Measurements from ENCODE around the gene FNDC3B.
"Not testable (repeated sequence)": the region's sequence is repeated elsewhere in the genome, so short reads cannot be mapped to it uniquely, and the experiment has no call there.

- not testable (repeated sequence) for TF ChIP-seq CTCF (IDR thresholded peaks at IDR 0.05); POLR2A (IDR thresholded peaks at IDR 0.05; ENCODE audit: low read length); ZNF302 (CRISPR knock-in tag; IDR thresholded peaks at IDR 0.05); ELK1 (IDR thresholded peaks at IDR 0.05; ENCODE audit: low read depth, low read length); FOXS1 (CRISPR knock-in tag; IDR thresholded peaks at IDR 0.05); MAX (IDR thresholded peaks at IDR 0.05); BCL3 (IDR thresholded peaks at IDR 0.05)
These were observed 3.3 kb downstream of the FNDC3B start for GRCh38 chr3:172042663-172043179.

Data from A549 (cell line).